GM18517 (cell line): ENCODE measurements around the gene IL32.

Source experiments
- ATAC-seq: cut with Tn5 transposase; IDR thresholded peaks from one replicate; pipeline ENCODE4 v1.9.1; 2021; ENCODE audit warnings: mild to moderate bottlenecking, moderate library complexity; ENCODE audit not compliant: unreplicated experiment

IL32 gene

DNA sequence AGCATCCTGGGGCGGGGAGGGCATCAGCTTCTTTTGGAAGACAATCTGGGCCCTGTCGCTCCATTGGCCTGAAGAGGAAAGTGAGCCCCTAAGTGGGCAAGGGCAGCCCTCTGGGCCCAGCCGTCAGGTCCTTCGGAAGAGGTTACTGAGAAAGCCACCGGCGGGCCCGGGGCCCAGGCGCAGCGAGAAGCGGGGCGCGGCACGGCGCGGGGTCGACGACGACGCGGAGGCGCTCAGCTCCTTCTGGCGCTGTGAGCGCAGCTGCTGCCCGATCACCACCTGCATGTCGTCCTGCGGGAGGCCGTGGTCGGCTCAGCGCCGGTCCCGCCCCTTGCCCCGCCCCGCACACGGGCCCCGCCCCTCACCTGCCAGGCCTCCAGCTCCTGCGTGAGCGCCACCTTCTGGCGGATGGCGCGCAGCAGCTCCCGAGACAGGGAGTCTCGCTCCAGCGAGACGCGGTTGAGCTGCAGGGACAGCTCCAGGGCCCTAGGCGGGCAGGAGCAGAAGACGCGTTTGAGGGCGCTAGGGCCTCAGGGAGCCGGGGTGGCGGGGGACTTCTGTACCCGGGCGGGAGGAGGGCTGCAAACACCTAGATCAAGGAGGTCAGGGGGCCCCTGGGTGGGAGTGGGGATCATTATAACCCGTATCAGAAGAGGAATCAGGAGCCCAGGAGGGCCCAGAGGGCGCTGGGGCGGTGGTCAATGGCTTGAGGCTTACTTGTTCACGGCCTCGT, 37.3 kb upstream of the IL32 start:
- ATAC-seq = no peak

DNA sequence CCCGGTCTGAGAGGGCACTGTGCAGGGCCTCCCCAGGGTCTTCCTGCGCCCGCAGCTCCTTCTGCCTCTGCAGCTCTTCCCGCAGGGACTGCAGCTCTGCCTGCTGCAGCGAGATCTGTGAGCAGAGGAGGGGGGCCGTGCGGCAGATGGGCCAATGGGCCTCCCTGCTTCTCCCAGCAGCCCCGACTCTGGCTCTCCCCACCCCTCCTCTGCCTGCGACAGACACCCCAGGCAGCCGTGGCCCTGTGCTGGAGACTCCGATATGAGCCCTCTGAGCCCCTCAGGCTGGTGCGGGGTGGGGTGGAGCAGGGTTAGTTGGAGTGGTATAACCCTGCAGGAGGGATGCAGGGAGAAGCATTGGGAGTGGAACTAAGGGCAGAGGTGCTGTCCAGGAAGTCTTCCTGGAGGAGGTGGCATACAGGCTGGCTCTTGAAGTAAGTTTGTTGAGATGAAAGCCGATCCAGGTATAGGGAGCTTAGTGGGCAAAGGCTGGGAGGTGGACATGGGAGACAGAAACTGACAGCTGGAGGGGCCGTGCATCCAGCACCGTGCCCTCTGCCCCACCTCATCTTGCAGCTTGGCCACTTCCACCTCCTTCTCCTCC, 36.6 kb upstream of the IL32 start:
- no peak for ATAC-seq

DNA sequence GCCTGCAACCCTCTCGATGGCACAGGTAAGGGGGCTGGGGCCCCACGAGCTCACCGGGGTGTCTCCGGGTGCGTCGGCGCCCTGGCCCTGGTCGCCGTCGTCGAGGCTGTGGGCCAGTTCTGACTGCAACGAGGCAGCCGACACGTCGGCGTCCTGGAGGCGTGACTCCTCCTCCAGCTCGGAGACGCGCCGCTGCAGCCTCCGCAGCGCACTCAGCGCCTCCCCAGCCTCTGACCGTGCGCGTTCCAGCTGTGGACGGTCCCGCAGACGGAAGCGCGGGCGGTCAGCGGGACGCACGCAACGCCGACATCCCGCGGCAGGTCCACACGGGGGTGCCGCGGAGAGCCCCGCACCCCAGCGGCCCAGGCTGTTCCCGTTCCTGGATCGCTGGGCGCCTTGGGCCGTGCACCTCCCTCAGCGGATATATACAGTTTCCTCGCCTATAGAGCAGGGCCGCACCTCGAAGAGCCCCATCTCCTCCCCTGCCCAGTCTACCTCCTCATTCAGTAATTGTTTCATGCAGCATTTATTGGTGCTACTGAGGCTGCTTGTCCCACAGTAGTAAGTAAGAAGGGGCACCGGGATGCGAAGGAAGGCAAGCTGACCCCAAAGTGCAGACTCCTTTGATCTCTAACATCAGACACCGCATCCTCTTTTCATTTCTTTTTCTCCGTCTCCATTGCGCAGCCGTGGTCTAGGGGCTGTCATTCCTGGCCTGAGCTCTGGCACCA, 35.8 kb upstream of the IL32 start:
- ATAC-seq = no peak

DNA sequence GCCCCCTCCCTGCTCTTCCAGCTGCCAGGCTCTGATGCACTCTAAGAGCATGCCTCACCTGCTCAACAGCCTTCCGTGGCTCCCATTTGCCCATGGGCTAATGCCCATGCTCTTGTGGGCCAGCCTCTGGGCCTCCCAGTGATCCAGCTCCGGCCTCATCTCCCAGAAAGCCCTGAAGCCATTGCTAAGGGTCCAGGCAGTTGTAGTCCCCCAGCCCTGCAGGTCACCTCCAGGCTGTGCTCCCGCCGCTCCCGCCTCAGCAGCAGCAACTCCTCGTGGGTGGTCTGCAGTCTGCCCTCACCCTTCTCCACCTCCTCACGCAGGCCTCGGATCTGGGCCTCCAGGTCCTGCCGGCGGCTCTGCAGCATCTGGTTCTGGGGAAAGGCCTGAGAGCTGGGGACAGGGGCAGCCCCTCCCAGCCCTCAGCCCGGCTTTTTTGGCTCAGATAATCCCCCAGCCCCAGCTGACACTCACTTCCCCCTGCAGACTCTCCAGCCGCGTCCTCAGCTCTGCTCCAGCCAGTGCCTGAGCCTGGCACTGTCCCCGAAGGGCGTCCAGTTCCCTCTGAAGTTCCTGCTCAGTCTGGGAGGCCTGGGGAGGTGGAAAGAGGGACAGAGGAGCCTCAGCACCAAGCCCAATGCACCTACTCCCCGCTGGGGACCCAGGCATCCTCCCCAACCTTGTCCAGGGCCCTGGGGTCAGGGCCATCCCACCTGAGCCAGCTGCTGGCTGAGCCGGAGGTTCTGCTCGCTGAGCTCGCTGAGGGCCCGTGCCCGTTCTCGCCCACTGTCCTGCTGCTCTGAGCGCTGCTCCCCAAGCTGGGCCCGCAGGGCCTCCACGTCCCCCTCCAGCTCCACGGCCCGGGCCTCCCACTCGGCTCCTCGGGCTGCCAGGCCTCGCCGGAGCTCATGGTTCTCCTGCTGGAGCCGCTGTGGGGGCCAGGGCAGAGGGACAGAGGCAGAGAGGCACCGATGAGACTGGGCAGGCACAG, 34.9 kb upstream of the IL32 start:
- no peak for ATAC-seq

DNA sequence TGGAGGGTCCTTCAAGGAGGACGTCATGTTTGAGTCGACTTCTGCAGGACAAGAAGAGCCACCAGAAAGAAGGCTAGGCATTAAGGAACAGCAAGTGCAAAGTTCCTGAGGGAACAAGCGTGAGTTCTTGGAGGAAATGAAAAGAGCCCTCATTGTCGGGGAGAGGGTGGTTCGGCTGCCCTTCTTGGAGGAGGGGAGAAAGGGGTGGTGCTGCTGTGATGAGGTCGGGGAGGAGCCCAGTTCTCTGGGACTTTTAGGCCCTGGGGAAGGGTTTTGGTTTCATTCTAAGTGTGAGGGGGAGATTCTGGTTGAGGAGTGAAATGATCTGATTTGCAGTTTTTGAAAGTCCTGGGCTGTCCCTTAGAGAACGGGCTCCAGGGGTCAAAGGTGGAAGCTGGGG, 32.8 kb upstream of the IL32 start:
- no peak for ATAC-seq

DNA sequence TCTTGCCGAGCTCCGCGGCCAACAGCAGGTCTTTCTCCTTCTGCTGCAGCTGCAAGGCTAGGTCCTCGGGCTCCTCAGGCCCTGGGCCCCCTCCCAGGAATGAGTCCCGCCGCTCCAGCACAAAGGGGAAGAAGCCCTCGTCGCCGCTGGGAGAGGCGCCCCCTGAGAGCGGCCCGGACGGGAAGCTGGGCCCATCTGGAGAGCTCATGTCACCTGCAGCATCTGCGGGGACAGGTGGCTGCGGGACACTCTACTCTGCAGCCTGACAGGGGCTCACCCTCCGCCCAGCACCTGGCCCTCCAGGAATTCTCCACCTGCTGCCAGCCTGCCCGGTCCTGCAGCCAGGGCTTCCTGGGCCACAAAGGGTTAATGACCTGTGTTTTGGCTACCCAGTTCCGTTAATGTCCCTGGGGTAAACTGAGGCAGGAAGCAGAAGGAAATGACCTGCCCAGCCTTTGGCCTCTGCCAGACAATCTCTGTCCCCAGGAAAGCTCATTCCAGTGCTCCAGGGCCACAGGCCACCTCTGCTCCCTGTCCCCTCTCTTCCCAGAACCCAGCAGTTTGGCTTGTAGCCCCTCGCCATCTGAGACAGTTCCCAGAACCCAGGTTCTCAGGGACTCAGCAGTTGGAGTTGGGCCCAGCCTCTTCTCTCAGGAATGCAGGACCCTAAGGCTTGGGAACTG, 30.0 kb upstream of the IL32 start:
- no peak for ATAC-seq

DNA sequence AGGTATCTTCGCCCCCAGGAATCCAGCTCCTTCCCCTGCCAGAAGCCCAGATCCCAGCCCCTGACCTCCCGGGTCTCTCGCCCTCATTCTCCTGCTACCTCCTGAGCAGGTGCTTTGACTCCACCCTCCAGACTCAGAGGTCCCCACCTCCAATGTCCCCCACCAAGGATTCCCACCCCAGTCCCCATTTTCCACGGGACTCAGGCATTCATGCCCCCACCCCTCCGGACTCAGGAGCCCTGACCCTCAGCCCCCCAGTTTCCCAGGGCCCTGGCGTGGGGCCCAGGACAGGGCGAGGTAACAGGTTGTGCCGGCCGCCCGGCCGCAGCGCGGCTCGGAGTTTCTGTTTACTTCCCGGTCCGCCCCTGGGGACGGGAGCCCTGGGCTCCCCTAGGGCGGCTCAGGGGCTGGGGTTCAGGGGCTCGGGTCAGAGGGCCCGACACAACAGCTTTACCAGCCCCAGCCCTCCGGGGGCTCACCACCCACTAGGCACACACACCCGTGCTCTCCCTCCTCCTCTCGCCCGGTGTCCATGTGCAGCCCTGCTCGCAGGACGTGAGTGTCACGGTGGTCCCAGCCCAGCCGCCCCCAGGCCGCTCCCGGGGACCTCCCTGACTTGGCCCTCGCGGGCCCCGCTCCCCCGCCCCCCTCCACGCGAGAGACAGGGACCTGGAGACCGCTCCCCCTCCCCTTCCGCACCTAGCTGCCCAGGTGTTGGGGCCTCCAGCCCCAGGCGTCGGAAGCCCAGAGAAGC, 29.3 kb upstream of the IL32 start:
- ATAC-seq = no peak

DNA sequence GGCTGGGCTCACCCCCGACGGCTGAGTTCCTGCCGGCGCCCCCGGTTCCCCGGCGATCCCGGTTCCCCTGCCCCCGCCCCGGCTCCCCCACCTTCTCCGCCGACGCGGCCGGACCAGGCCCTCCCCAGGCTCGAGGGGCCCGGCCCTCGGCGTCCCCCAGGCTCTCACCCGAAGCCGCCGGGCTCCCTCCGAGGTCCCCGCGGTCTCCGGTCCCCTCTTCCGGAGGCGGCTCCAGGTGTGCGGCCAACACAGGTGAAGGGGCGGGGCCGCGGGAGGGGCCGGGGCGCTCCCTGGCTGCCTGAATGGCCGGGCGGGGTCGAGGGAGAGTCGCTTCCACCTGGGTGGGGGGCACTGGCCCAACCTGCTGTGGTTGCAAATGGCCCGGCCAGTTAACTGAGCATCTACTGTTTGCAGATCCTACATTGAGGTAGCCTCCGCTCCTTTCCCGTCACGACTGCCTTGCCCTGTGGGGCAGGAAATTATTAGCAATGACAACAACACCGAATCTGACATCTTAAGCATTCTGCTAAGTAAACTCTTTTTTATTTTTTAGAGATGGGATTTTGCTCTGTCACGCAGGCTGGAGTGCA, 28.6 kb upstream of the IL32 start, which contains the start of gene BICDL2:
Gene BICDL2, minus strand, starts transcription at position 219 of the 590 bp plus-strand sequence. CDS start 1,448 bp downstream, outside the sequence.
- ATAC-seq = no peak

DNA sequence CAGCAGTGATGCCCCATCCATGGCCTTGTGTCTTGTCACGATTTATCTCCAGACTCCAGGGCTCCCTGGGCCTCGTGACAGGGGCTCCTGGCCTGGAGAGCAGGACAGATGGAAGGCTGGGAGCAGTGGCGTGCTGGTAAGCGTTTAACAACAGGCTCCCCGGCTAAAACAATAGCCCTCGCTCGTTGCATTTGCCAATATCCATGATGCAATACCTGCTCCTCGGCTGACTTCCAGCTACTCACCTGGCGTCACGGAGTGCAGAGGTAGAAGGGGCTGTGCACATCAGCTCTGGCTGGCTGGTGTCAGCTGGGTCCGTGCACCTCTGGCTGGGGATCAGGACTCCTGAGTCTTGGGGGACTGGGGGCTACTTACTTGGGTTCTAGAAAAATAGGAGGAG, 27.2 kb upstream of the IL32 start:
- ATAC-seq = no peak

DNA sequence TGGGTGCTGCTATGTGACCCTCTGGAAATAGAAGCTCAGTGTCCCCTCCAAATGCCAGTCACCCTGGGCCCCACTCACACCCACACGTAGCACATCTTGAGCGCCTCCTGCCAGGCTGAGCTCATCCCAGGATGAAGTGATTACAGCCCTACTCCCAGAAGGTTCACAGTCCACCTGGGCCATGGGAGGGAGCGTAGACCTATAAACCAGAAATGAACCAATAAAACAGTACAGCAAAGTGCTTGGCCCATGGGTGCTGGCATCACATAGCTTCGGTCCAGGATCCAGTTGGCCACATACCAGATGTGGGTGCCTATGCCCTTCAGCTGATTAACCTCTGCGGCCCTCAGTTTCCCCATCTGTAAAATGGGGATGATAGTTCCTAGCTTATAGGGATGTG, 26.5 kb upstream of the IL32 start:
- no peak for ATAC-seq

DNA sequence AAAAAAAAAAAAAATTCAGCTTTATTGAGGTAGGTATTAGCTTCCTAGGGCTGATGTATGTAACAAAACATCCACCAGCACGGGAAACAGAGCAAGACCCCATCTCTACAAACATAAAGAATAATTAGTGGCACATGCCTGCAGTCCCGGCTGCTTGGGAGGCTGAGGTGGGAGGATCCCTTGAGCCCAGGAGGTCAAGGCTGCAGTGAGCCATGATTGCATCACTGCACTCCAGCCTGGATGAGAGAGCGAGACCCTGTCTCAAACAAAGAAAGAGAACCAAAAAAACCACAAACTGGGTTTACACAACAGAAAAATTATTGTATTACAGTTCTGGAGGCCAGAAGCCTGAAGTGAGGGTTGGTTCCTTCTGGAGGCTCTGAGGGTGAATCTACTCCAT, 23.1 kb upstream of the IL32 start:
- no peak for ATAC-seq

DNA sequence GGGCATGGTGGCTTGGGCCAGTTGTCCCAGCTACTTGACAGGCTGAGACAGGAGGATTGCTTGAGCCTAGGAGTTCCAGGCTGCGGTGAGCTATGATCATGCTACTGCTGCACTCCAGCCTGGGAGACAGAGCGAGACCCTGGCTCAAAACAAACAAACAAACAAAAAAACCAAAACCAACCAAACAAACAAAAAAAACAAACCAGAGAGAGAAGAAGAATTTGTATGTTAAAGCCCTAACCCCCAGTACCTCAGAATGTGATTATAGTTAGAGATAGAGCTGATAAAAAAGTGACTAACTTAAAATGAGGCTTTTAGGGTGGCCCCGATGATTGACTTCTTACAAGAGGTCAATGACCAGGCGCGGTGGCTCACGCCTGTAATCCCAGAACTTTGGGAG, 20.7 kb upstream of the IL32 start:
- no peak for ATAC-seq

DNA sequence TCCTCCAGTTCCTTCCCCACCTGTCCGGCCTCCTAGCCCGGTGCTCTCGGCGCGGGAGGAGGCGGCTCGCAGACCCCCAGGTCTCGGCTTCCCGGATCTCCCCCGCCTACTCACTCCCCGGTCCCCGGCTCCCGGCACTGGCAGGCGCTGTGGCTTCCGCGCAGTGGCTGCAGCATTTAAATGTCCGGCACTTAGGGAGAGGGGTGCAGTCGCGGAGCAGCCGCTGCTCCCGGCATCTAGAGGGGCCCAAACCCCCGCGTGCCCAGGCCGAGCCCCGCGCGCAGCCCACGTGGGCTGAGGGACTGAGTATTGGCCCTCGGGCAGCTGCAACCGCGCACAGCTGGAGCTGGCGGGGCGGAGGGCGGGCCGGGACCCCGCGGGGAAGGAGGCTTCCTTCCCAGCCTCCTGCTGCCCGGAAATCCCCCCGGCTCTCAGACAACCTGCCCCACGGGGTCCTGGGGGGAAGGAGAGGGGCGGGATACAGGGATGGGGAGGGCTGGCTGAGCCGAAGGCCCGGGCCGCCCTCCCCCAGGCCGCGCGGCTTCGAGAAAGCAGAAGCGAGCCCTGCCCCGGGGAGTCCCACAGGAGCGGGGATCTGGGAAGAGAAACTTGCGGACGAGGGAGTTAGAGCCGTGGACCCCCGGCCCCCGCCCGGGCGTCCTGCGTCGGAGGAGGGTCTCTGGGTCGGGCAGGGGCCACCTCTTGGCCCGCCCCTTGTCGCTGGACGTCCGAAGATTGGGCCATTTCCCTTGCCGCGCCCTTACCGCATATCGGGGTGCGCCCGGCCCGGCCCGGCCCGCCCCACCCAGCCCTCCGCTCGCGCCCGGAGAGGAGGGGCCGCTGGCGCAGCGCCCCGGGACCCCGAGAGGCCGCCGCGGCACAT, 19.4 kb upstream of the IL32 start, which contains the start of gene MMP25:
Gene MMP25, plus strand, starts transcription at position 804 of the 883 bp plus-strand sequence. CDS start 357 bp downstream, outside the sequence.
- no peak for ATAC-seq

DNA sequence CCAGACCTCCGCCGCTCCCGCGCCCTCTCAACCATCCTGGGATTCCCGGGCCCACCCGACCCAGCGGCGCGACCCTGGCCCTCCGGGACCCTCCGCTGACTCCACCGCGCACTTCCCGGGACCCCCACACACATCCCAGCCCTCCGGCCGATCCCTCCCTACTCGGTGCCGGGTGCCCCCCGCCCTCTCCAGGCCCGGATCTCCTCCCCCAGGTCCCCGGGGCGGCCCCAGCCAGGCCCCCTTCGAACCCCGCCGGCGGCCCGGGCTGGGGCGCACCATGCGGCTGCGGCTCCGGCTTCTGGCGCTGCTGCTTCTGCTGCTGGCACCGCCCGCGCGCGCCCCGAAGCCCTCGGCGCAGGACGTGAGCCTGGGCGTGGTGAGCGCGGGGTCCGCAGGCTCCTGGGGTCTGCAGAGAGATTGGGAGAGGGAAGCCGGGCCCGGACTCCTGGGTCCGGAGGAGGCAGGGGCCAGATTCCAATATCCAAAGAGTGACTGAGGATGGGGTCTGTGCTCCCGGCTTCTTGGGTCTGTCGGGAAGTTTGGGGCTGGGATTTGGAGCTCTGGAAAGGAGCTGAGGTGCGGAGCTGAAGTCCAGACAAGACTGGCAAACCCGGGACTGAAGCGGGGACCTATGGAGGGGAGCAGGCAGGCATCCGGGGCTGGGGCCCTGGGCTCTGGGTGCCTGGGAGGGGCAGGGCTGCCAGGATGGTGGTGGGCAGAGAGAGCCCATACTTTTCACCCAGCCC, 18.6 kb upstream of the IL32 start:
- ATAC-seq = no peak

DNA sequence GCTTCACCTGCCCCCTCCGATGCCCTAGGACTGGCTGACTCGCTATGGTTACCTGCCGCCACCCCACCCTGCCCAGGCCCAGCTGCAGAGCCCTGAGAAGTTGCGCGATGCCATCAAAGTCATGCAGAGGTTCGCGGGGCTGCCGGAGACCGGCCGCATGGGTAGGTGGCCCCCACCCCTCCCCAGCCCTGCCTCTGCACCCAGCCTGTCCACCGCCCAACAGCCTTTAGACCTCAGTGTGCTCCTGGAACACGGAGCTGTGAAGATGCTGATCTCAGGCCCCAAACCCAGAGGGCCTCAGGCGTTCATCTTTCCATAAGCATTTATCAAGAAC, 18.1 kb upstream of the IL32 start:
- ATAC-seq = no peak

DNA sequence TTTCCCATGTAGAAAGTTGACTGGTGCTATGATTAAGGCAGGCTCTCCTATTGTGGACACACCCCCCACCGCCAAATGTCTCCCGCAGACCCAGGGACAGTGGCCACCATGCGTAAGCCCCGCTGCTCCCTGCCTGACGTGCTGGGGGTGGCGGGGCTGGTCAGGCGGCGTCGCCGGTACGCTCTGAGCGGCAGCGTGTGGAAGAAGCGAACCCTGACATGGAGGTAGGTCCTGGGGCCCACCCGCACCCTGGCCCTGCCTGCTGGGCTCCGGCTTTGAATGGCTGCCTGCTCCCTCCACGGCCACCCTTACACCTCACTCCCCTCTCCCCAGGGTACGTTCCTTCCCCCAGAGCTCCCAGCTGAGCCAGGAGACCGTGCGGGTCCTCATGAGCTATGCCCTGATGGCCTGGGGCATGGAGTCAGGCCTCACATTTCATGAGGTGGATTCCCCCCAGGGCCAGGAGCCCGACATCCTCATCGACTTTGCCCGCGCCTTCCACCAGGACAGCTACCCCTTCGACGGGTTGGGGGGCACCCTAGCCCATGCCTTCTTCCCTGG, 15.4 kb upstream of the IL32 start:
- ATAC-seq = no peak

DNA sequence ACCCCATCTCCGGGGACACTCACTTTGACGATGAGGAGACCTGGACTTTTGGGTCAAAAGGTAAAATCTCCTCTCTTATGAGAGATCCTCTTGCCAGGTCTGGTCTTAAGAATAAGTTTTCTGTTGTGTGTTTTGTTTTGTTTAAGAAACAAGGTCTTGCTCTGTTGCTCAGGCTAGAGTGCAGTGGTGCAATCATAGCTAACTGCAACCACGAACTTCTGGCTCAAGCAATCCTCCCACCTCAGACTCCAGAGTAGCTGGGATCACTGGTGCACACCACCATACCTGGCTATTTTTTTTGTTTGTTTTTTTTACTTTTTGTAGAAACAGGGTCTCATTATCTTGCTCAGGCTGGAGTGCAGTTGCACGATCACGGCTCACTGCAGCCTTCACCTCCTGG, 15.0 kb upstream of the IL32 start:
- no peak for ATAC-seq
